Lung microvascular endothelial cell (primary cell): ENCODE measurements around the gene TIA1. TPM values are rescaled to one million over a fixed set of nuclear protein-coding genes. Genes with fewer than 3 reads are reported as not detected.
"Not testable (repeated sequence)": the region's sequence is repeated elsewhere in the genome, so short reads cannot be mapped to it uniquely, and the experiment has no call there.

Experiments
- DNase-seq, 2 donors: peaks; one replicate each; pipeline versions ENCODE4 v3.0.0 to v3.0.0-alpha.2; 2010; ENCODE audit warnings: low read depth in 2 of 2
- total RNA-seq: library from RNA; depleted of rRNA; stranded (reverse); fragments of >200 nt; gene quantifications from 2 replicates; pipeline ENCODE4 v1.2.1, GENCODE V29; 2014

Gene TIA1
- total RNA-seq, 1 donor from 2014 or later = 87.5 TPM

GRCh38 chr2:70223305-70223704 lies 25.1 kb downstream of the TIA1 start:
- not testable (repeated sequence) for DNase-seq

GRCh38 chr2:70214953-70215549 lies 33.4 kb downstream of the TIA1 start:
- no peak for DNase-seq

DNA sequence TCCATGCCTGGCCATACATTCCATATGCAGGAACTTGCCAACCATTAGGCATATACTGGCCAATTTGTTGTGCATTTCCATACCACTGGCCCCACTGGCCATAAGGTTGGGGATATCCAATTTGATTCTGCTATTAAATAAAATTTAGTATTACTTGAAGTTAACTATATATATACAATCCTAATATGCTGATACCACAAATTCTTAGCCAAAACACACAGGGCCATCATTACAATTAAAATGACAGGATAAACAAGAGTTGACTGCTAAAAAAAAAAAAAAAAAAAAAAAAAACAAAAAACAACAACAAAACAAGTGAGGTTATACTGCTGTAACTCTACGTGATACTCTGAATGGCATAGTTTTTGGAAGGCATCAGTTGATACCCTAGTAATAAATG lies 34.1 kb downstream of the TIA1 start:
- no peak for DNase-seq

DNA sequence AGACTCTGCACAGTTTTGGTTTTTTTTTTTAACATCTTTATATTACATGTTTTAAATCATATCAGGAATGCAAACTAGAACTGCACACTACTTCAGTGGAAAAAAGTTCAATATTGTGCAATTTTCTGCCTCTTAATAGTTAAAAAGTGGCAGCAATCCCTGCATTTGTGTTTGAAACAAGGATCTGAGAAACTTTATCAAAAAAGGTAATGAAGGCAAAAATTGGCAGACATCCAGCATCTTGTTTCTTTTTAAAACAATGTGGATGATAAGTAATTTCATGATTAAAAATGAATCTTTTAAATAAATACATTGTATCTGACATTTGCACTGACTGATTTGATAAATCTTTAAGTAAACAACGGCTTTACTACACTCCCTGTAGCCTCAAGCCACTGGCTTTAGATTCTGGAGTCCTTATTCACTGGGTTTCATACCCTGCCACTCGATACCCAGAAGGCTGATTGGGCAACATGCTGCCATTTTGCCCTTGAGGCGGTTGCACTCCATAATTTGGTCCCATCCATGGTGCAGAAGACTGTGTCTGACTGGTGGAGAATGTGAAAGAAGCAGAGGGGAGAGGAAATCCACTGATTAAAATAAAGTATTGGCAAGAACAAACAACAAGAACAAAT lies 36.0 kb downstream of the TIA1 start:
- peak in 1 of 2 donors; percentile 9 for DNase-seq

DNA sequence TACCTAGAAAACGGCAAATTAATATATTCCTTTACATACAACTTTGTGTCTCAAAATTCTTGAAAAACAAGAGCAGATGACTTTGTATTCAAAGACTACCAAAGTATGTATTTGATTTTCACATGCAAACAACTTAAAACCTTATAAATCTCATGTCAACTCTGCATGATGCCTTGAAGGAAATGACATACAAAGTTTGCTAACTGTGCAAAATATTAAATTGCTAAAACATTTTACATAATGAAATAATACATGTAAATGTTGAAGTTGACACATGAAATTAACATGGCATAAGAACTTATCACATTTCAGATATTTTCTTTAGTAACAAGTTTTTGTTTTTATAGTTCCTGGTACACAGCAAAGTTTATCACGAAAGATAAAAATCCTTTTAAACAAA lies 36.8 kb downstream of the TIA1 start:
- DNase-seq = no peak

DNA sequence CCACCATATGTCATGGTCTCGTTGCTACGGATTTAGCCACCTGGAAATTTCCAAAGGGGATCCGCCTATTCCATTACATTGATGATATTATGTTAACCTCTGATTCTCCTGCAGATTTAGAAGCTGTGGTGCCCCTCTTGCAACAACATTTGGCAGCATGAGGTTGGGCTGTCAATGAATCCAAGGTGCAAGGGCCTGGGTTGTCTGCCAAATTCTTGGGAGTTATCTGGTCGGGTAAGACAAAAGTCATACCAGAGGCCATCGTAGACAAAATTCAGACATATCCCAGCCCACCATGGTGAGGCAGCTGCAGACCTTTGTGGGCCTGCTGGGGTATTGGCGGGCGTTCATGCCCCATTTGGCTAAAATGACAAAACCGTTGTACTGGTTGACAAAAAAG lies 44.0 kb downstream of the TIA1 start:
- DNase-seq = no peak

GRCh38 chr2:70203086-70203485 lies 45.3 kb downstream of the TIA1 start:
- no peak for DNase-seq

GRCh38 chr2:70202236-70202806 lies 46.1 kb downstream of the TIA1 start:
- DNase-seq = no peak

GRCh38 chr2:70201831-70202230 lies 46.6 kb downstream of the TIA1 start:
- DNase-seq = no peak

GRCh38 chr2:70201225-70201768 lies 47.1 kb downstream of the TIA1 start:
- no peak for DNase-seq

DNA sequence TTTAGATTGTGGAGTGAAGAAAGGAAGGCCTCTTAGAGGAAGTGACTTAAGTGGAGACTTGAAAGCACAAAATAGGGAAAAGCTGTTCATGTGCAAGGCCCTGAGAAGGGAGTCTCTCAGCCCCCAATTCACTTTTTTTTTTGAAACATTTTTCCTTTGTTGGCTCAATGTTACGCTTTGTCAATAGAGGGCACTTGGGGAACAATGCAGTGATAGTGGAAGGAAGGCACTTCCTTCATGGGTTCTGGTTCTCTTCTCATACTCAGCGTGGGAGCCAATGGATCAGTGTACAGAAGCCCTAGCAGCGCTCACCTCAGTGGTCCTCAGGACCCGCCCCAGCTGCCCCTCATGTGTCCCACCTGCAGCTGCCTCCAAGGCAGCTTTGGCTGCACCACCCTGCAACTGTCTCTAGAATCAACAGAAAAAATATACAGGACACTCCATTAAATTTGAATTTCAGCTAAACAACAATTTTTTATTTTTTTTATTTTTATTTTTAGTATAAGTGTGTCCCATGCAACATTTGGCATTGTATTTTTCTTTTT lies 49.0 kb downstream of the TIA1 start:
- DNase-seq = no peak

DNA sequence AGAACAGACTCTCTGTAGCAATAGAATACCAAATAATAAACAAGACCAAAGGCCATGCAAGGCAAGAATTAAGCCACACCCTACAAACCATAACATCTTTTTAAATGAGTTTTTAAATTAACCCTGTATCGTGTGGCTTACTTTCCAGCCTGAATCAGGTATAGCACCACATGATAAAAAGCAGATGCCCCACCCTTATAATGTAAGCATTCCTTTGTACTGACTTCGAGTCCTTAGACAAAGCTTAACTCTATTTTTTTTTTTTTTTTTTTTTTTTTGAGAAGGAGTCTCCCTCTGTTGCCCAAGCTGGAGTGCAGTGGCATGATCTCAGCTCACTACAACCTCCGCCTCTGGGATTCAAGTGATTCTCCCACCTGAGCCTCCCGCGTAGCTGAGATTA lies 55.9 kb downstream of the TIA1 start:
- DNase-seq = no peak

DNA sequence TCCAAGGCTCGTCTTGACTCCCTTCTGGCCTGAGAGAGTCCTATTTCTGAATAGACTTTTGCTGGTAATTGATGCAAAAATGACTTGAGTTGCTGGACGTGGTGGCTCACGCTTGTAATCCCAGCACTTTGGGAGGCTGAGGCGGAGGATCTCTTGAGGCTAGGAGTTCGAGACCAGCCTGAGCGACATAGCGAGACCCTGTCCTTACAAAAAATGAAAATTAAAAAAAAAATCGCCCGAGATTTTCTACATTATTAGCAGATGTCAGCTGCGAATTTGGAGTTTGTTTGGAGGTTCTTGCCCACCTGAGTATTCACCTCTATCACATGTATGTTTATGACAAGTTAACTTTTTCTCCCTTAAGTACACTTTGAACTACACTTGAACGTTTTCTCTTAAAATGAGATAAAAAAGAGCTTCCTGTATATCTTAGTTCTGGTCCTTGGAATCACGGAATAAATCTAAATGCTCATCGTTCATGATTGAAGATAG lies 57.1 kb downstream of the TIA1 start:
- no peak for DNase-seq

DNA sequence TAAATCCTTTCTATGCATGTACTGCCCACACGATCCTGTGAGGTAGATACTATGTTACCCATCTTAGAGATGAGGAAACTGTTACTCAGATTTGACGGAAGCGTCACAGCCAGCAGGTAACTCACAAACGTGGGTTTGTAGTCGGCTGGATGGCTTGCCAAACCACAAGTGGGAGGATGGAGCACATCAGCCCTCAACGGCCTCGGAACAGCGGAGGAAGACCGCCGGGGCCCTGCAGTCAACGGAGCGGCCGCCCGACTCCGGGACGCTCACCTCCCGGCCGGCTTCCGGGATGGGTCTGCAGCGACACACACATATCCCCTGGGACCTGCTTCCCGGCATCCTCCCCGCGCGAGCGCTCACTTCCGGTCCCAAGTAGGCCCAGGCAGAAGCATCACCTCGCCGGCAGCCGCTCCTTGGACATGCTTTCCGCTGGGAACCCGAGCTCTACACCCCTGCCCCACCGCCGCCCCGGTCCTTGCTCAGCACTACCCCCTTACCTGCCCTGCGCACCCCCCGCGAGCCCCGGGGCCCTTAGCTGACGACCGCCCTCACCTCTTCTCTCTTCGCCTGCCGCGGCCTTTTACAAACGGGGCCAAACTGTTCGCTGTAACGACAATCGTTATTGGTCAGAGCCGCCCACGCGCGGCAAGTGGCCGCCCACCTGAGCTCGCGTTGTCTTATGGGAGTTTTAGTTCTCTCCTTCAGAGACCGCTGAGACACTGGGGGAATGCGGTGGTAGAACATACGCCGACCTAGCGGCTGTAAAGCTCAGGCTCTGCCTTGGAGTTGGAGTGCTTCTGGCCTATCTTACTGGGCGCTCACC lies 57.8 kb downstream of the TIA1 start, which contains the start of gene C2orf42:
Gene C2orf42, minus strand, starts transcription at position 602 of the 826 bp plus-strand sequence. CDS start 9,034 bp downstream, outside the sequence.
- DNase-seq = peak; percentile 97 to 98

GRCh38 chr2:70188460-70188859 lies 60.0 kb downstream of the TIA1 start:
- peak in 1 of 2 donors; percentile 20 for DNase-seq

- not testable (repeated sequence) for DNase-seq
Observed at GRCh38 chr2:70187170-70187569, 61.3 kb downstream of the TIA1 start.

DNA sequence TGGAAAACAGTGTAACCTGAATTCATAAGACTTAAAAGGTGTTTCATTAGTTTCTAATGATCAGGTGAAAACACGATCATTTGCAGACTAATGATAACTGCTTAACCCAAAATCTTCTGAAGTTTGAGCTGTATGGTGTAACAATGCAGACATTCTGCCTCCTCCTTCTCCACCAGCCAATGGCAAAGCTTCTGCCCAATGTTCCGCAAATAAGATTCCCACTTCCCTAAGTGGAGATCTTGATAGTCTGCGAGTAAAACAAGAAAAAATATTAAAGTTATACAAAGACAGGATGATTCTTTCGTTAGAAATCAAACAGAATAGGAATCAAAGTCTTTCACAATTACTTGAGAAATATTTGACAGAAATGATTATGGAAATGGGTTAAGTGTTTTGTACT lies 65.7 kb downstream of the TIA1 start:
- no peak for DNase-seq

DNA sequence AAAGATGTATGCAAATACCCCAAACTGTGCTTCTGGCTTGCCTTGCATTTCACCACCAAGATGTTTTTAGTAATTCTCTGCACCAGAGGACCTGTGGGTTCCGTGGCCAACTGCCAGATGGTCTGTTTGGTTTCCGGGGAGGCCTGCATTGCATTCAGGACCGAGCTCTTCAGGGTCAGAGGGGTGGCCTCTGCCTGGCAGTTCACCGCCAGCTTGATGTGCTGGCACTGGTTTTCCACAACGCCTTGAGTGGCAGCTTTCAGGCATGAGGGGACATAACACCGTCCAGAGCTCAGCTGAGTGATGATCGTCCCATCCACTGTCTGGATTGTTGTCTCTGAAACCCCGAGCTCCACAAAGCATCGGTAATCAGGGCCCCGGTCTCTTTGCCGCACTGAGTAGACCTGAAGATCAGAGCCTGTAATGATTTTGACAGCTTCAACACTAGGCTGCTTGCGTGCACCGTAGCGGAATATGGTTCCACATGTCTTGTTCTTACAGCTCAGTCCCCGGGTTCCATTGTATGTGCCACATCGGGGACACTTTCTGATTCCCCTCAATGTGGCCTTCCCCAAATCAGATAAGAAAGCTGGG lies 67.0 kb downstream of the TIA1 start:
- DNase-seq = no peak

GRCh38 chr2:70173520-70173919 lies 74.9 kb downstream of the TIA1 start:
- no peak for DNase-seq

GRCh38 chr2:70169654-70170245 lies 78.7 kb downstream of the TIA1 start:
- DNase-seq = not testable (repeated sequence)
